Right atrium auricular region (tissue), 2 donors: ENCODE results near the gene MOV10. TPM values are rescaled to one million over a fixed set of nuclear protein-coding genes. Genes with fewer than 3 reads are reported as not detected.

Experiments used
- DNase-seq: peaks from one replicate; pipeline ENCODE4 v3.0.0-alpha.2; 2019; ENCODE audit warnings: low spot score
- H3K27ac ChIP-seq, 2 donors: fragments of 200-600 bp; sonication (generic); 1 replicate in 1 of 2; 2 replicates in 1 of 2; pipeline ENCODE4 v1.5.1; 2016 to 2019
- H3K27me3 ChIP-seq, 2 donors: fragments of 200-600 bp; sonication (generic); one replicate each; pipeline versions ENCODE4 v1.5.1 to v1.6.0; 2017 to 2019
- H3K36me3 ChIP-seq: fragments of 200-600 bp; sonication (generic); one replicate; pipeline ENCODE4 v1.5.1; 2016
- H3K4me1 ChIP-seq, 2 donors: fragments of 200-600 bp; sonication (generic); one replicate each; pipeline versions ENCODE4 v1.5.1 to v1.6.0; 2017 to 2019
- H3K4me3 ChIP-seq, 2 donors: fragments of 200-600 bp; sonication (generic); 1 replicate in 1 of 2; 2 replicates in 1 of 2; pipeline ENCODE4 v1.5.1; 2017 to 2019; ENCODE audit warnings: mild to moderate bottlenecking in 1 of 2, moderate library complexity in 1 of 2
- H3K9me3 ChIP-seq, 2 donors: fragments of 200-600 bp; sonication (generic); one replicate each; pipeline ENCODE4 v1.5.1; 2019
- CTCF ChIP-seq, 2 donors: fragments of 200-600 bp; sonication (generic); IDR thresholded peaks; one replicate each; pipeline ENCODE4 v1.5.1; 2019; ENCODE audit warnings: antibody characterized with exemption in 2 of 2
- total RNA-seq, 2 donors: library from RNA; depleted of rRNA; stranded (reverse); fragments of >200 nt; gene quantifications; one replicate each; pipeline ENCODE4 v1.1.0, GENCODE V29; 2016

Gene MOV10
- total RNA-seq, 2 donors from 2014 or later = 10.5 to 11.4 TPM

- Histone ChIP-seq H3K4me1 (peaks cover 0 to 34% of the 10 kb centered on the region in 2 donors), H3K36me3 (peaks cover 3% of the 10 kb centered on the region), H3K27me3 (no peaks in the 10 kb centered on the region), H3K9me3 (no peaks in the 10 kb centered on the region), H3K27ac (no peak overlapping the region), H3K4me3 (no peak overlapping the region)
- no peak for DNase-seq
- no peak for TF ChIP-seq CTCF (IDR thresholded peaks at IDR 0.05)
Observed at GRCh38 chr1:112708489-112708888, 34.0 kb downstream of the MOV10 start.

- no peak overlapping the region for H3K27ac ChIP-seq
- H3K9me3 ChIP-seq = no peaks in the 10 kb centered on the region
- peaks cover 0 to 32% of the 10 kb centered on the region in 2 donors for H3K4me1 ChIP-seq
- no peaks in the 10 kb centered on the region for H3K27me3 ChIP-seq
- TF ChIP-seq CTCF (IDR thresholded peaks at IDR 0.05) = no peak
- no peak for DNase-seq
- no peak overlapping the region for H3K4me3 ChIP-seq
- no peaks in the 10 kb centered on the region for H3K36me3 ChIP-seq
Observed at GRCh38 chr1:112710159-112710558, 35.7 kb downstream of the MOV10 start.

- no peaks in the 10 kb centered on the region for H3K36me3 ChIP-seq
Observed at GRCh38 chr1:112710586-112710985, 36.1 kb downstream of the MOV10 start.

GRCh38 chr1:112711041-112711440, 36.6 kb downstream of the MOV10 start:
- DNase-seq = no peak
- Histone ChIP-seq H3K9me3 (no peaks in the 10 kb centered on the region), H3K4me1 (peaks cover 0 to 28% of the 10 kb centered on the region in 2 donors), H3K36me3 (no peaks in the 10 kb centered on the region), H3K27ac (no peak overlapping the region), H3K27me3 (no peaks in the 10 kb centered on the region), H3K4me3 (no peak overlapping the region)
- no peak for TF ChIP-seq CTCF (IDR thresholded peaks at IDR 0.05)

More at GRCh38 chr1:112710586-112710985, 36.1 kb downstream of the MOV10 start:
- TF ChIP-seq CTCF (IDR thresholded peaks at IDR 0.05) = no peak
- Histone ChIP-seq H3K4me1 (peaks cover 0 to 28% of the 10 kb centered on the region in 2 donors), H3K9me3 (no peaks in the 10 kb centered on the region), H3K4me3 (no peak overlapping the region), H3K27me3 (no peaks in the 10 kb centered on the region), H3K27ac (no peak overlapping the region)
- no peak for DNase-seq

- H3K4me1 ChIP-seq = peaks cover 0 to 29% of the 10 kb centered on the region in 2 donors
- no peak for DNase-seq
- no peak for TF ChIP-seq CTCF (IDR thresholded peaks at IDR 0.05)
- no peaks in the 10 kb centered on the region for H3K27me3 ChIP-seq
- H3K4me3 ChIP-seq = no peak overlapping the region
- no peak overlapping the region for H3K27ac ChIP-seq
- no peaks in the 10 kb centered on the region for H3K36me3 ChIP-seq
- no peaks in the 10 kb centered on the region for H3K9me3 ChIP-seq
Observed at GRCh38 chr1:112711670-112712069, 37.2 kb downstream of the MOV10 start.

GRCh38 chr1:112712191-112712590, 37.7 kb downstream of the MOV10 start:
- Histone ChIP-seq H3K4me3 (no peak overlapping the region), H3K27me3 (no peaks in the 10 kb centered on the region), H3K36me3 (no peaks in the 10 kb centered on the region), H3K9me3 (no peaks in the 10 kb centered on the region), H3K27ac (no peak overlapping the region), H3K4me1 (peaks cover 0 to 29% of the 10 kb centered on the region in 2 donors)
- no peak for DNase-seq
- no peak for TF ChIP-seq CTCF (IDR thresholded peaks at IDR 0.05)
